Measurements from ENCODE around the gene PSMD8.

Gene PSMD8

DNA sequence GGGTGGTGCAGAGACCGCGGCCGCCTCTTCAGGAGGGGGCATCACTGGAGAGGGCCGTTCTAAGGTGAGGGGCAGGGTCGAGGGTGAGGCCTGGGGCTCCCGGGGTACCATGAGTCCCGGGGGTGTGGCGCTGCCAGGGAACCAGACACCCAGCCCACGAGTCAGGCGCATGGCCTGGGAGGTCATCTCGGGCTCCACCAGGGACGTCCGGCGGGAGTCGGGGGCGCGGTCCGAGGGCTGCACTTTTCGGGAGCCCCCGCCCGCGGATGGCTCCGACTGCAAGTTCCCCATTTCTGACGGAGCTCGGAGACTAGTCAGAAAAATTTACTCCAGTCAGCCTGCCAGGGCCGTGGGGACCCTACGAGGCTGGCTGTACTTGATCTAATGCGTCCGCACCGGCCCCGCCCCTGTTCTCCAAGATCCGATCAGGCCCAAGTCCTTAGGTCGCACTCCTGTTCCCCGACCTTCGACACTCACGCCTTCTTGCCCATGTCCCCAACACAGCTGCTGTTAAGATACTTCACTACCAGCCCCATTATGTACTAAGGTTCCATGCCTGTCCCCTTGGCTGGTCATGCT, 12.7 kb downstream of the PSMD8 start:
- DNase-seq (ENCODE audit: low read depth in 2 of 3, low spot score in 2 of 3), result no peak

DNA sequence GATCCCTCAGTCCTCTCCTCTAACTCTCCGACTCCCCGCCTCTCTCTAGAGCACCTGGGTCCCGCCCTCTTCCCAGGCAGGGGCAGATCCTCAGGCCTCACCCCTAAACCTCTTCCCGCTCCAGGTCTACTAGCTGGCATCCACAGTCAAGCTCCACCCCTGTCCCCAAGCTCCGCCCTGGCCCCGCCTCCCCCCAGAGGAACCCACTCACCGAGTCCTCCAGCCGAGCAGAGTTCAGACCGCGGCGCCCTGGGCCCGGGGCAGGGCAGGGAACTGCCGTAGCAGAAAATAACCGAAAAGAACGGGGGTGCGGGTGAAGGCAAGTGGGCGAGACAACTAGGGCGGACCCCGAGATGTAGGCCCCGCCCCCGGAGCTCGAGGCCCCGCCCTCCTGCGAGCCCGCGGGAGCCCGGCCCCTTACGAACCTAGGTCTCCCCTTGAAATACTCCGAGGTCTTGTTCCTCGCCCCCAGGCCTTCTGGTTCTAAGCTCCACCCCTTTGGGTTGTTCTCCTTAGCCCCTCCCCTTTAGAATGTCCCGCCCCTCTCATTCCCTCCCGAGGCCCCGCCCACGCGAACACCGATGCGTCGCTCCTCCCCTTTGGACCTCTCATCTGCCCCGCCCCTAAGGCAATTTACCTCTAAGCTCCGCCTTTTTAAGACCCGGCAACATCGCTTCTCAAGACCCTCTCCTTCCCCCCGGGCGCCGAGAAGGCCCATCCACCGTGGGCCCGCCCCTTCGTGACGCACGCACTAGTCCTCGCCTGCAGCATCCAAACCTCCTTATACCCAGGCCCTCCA, 13.4 kb downstream of the PSMD8 start, which contains the start of gene GGN:
GGN (minus strand) TSS at position 485 of the 799 bp plus-strand sequence. CDS start 773 bp downstream, outside the sequence.
- DNase-seq (ENCODE audit: low read depth in 2 of 3, low spot score in 2 of 3), result peak; percentile 42 to 84 (median 58)

DNA sequence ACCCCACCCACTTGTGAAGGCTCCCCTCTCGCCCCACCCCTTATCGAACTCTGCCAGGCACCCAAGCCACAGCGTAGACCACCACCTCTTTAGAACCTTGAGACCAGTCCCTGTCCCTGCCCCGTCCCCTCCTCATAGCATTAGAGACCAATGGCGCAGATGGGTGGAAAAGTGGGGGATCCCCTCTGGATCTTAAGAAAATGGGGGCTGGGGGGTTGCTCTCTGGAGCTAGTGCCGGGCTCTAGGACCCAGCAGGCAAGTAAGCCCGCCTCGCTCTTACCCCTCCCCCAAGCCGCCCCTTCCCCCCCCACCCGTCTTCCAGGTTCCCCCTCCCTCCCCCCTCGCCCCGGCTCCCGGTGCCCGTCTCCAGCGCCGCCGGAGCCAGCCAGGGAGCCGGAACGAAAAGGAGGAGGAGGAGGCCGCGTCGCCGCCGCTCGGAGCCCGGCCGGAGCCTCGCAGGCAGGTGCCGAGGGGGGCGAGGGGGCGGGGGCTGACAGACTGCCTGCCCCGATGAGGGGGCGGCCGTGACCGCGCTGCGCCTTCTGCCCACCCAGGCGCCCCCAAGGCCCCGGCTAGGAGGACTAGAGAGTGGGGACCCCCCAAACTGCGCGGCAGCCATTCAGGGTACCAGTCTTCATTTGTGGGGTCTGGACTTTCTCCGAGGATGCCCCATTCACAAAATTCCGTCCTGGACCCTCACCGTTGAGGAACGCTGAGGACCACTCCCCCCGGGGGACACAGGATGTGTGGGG, 14.2 kb downstream of the PSMD8 start, which contains the start of gene SPRED3:
SPRED3 (plus strand) TSS at position 349 of the 752 bp plus-strand sequence. CDS start 1,606 bp downstream, outside the sequence.
- no peak for DNase-seq (ENCODE audit: low read depth in 2 of 3, low spot score in 2 of 3)

DNA sequence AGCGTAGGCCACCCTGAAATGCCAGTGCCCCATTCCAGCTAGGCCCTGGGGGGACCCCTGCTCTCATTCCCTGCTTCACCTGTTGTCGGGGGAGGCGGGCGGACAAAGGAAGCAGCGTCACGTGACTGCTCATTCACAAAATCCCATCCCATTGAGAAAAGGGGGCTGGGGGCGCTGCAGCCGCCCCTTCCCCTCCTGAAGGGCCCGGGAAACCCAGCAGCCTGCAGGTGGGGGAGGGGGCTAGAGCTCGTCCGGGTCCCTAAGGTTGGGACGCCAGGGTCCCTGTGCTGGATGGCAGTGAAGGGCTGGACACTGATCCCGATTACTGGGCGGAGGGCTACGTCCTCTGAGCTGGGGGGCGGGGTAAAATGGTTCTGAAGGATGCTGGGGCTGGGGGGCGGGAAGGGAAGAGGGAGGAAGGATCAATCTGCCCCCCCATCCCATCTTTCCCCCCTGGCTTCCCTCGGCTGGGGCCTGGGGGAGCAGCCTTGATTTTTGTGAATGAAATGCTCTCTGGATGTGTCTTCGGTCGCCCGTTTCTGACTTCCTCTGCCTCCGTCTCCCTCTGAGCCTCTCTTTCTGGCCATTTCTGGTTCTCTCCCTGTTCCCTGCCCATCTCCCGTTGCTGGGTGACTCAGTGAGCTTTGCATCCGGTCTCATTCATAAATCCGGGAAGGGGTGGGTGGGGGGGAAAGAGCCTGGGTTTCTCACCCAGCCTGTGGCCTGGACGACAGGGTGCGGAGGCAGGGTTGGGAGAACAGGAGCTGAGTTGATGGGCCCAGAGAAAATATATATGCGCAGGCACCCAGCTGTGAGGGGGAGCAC, 14.9 kb downstream of the PSMD8 start:
- no peak for DNase-seq (ENCODE audit: low read depth in 2 of 3, low spot score in 2 of 3)

DNA sequence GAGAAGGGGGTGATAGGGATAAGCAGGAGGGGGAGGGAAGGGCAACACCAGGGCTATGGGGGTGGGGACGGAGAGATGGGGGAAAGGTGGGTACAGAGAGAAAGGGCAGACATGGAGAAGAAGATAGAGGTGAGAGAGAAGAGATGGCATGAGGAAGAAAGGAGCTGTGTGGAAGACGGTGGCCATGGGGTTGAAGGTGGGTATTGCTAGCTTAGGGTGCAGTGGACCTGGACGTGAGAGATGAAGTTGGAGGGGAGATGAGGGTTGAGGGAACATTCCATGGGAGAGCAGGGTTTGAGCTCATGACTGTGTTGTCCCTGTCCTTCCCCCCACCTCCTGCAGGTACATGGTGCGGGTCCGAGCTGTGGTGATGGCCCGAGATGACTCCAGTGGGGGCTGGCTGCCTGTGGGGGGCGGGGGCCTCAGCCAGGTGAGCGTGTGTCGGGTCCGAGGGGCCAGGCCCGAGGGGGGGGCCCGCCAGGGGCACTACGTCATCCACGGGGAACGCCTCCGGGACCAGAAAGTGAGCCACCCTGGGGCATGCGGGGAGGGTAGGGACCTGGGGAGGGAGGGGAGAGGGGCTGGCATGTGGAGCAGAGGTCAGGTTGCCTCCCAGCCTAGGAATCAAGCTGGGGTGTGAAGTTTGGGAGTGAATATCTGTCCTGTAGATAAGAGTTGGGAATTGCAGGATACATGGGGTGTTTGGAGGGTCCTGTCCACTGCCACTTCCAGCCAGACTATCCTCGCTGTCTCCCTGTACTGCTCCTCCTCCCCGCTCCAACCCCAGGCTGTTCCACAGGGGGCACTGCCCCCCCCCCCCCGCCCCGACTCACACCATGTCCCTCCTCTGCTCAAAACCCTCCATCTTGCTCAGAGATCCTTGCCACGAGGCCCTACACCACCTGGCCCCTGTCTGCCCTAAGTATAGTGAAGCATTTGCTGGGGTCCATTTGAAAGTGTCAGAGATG, 15.9 kb downstream of the PSMD8 start:
- no peak for DNase-seq (ENCODE audit: low read depth in 2 of 3, low spot score in 2 of 3)

DNA sequence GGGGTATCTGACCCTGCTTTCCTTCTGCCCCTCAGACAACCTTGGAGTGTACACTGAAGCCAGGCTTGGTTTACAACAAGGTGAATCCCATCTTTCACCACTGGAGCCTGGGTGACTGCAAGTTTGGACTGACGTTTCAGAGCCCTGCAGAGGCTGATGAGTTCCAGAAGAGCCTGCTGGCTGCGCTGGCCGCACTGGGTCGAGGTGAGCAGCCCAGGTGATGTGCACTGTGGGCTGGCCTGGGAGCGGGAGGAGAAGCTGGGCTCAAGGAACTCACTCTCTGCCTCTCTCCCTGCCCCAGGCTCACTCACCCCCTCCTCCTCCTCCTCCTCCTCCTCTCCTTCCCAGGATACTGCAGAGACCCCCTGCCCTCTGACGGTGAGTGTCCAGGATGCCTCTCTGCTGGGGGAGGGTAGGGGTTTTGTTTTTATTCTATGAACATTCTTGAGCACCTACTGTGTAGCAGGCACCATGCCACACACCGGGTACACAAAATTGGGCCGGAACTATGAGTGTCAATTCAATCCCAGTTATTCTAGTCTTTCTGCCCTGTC, 17.6 kb downstream of the PSMD8 start:
- no peak for DNase-seq (ENCODE audit: low read depth in 2 of 3, low spot score in 2 of 3)

DNA sequence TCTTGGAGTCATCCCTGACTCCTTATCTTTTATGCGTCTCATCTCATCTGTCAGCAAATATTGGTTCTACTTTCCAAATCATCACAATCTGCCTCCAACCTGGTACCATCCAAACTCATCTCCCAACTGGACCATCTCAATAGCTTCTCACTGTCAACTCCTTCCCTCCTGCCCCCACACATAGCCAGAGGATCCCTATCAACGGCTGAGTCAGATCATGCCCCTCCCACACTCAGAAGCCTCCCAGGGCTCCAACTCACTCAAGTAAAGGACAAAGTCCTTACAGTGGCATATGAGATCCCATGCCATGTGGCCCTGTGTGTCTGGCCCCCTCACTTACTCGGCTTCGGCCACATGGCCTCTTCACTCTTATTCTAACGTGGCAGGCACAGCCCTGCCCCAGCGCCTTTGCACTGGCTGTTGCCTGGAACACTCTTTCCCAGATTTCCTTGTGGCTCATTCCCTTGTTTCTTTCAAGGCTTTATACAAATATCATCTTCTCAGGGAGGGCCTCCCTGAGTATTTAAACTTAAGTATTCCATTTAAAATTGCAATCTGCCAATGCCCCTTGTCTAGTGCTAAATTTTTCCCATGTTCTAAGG, 18.4 kb downstream of the PSMD8 start:
- DNase-seq (ENCODE audit: low read depth in 2 of 3, low spot score in 2 of 3), result no peak

DNA sequence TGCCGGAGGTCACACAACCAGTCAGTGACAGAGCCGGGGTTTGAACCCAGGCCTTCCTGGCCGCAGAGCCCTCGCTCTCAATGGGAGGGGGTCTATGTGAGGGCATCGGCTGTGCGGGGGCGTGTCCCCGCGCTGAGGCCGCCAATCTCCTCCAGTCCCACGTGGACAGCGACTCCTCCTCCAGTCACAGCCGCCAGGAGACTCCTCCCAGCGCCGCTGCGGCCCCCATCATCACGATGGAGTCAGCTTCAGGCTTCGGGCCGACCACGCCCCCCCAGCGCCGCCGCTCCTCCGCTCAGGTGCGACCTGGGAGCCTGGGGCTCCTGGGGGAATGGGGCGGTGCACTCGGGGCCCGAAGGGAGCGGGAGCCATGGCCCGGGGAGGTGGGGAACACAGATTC, 20.1 kb downstream of the PSMD8 start:
- peak in 2 of 3 experiments; percentile 36 to 60 for DNase-seq (ENCODE audit: low read depth in 2 of 3, low spot score in 2 of 3)

DNA sequence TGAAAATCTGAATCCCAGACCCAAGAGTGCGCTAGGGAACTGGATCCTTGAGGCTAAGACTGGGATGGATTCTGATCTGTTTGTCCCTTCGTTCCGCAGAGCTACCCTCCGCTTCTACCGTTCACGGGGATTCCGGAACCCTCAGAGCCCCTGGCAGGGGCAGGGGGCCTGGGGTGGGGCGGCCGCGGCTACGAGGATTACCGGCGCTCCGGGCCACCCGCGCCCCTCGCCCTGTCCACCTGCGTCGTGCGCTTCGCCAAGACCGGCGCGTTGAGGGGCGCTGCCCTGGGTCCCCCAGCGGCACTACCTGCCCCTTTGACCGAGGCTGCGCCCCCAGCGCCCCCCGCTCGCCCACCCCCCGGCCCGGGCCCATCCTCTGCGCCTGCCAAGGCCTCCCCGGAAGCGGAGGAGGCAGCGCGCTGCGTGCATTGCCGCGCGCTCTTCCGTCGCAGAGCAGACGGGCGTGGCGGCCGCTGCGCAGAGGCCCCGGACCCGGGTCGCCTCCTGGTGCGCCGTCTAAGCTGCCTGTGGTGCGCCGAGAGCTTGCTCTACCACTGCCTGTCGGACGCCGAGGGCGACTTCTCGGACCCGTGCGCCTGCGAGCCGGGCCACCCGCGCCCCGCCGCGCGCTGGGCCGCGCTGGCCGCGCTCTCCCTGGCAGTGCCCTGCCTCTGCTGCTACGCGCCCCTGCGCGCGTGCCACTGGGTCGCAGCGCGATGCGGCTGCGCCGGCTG, 21.2 kb downstream of the PSMD8 start:
- no peak for DNase-seq (ENCODE audit: low read depth in 2 of 3, low spot score in 2 of 3)

DNA sequence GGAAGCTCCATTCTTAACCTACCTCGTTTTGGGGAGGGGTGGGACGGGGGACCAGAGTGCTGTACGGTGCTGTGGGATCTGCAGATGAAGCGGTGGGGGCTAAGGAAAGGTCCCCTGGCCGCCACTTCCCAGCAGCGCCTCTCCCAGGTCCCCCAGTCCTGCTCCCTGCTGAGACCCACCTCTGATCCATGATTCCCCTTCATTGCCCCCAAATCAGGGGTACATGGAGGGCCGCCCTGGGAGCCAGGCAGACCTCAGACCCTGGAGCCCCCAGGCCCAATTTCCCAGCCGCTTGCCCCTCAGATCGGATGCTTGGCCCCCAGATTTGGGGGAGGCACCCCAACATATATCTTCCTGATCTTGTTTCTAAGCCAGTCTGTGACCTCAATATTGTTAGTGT, 24.7 kb downstream of the PSMD8 start:
- no peak for DNase-seq (ENCODE audit: low read depth in 2 of 3, low spot score in 2 of 3)

DNA sequence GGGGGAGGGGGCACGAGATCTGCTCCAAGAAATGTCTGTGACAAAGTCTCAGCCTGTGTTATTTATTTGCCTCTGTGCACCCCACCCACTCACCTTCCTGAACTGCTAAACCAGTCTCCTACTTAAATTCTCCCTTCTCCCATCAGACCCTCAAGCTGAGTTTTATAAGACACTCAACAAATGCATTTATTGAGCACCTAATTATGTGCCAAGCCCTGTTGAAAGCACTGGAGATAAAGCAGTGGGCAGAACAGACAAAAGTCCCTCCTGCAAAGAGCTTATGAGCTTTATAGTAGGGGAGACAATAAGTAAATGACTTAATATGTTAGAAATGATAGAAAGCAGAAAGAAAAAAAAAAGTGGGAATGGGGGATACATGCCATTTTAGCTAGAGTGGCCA, 25.2 kb downstream of the PSMD8 start:
- DNase-seq (ENCODE audit: low read depth in 2 of 3, low spot score in 2 of 3), result no peak

DNA sequence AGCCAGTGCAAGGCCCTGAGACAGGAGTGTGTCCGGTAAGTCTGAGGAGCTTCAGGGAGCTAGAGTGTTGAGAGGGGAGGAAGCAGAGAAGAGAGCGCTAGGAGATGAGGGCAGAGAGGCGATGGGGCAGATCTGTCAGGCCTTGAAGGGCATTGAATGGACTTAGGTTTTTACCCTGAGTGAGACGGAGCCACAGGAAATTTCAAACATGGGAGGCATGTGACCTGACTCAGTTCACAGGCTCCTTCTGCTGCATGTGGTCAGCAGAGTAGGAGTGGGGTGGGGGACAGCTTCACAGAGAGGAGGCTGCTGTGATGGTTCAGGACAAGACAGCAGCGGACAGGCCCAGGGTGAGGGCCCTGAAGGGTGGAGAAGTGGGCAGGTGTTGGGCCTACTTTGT, 26.0 kb downstream of the PSMD8 start:
- DNase-seq (ENCODE audit: low read depth in 2 of 3, low spot score in 2 of 3), result no peak

DNA sequence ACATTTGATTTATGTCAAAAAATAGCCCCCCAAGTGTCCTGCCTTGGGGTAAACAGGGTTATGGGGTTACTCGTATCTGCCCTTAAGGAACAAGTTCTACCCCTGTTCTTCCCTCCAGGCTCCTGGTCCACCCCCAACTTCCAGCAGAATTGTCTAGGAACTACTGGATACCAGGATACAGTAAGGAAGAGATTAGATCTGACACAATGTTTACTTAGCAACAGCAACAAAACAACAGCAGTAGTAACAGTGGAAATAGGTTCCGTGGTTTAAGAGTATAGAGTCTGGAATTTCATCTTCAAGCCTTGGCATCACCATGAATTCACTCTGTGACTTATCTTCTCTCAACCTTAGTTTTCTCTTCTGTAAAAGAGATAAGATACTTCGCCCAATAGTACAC, 26.8 kb downstream of the PSMD8 start:
- no peak for DNase-seq (ENCODE audit: low read depth in 2 of 3, low spot score in 2 of 3)

DNA sequence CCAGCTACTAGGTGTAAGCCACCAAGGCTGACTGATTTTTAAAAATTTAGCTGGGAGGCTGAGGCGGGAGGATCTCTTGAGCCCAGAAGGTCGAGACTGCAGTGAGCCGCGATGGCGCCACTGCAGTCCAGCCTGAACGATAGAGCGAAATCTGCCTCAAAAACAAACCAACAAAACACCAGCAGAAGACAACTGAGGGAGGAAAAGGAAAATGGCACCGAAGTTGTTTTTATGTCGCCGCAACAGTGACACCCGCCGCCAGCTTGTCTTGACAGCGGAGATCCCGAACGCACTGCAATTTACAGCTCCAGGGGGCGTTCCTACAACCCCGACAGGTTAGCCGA, 28.2 kb downstream of the PSMD8 start:
- DNase-seq (ENCODE audit: low read depth in 2 of 3, low spot score in 2 of 3), result no peak

DNA sequence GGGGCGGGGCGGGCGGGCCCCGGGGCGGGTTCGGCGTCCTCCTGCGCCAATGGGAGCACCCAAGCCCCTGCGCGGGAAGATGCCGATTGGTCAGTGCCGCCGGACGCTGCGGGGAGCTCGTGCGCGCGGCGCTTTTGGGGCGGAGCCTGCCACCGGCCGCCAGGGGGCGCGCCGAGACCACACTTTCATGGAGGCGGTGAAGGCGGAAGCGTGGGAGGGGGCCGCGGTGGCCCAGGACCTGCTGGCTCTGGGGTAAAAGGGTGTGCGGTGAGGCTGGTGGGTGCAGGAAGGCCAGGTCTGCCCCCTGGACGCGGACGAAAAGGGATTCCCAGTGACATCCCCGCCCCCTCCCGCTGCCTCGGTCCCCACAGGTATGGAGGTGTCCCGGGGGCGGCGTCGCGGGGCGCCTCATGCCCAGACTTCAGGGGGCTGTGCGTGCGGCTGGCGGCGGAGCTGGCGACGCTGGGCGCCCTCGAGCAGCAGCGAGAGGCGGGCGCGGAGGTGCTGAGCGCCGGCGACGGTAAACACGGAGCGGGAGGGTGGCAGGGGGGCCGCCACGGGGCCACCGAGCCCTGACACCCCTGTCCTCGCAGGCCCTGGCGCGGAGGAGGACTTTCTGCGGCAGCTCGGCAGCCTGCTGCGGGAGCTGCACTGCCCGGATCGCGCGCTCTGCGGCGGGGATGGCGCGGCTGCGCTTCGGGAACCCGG, 28.8 kb downstream of the PSMD8 start, which contains the start of gene FAM98C:
FAM98C (plus strand) TSS at position 127 of the 708 bp plus-strand sequence; CDS start at position 188, 61 bp downstream.
- DNase-seq (ENCODE audit: low read depth in 2 of 3, low spot score in 2 of 3), result peak; percentile 89 to 96 (median 95)

DNA sequence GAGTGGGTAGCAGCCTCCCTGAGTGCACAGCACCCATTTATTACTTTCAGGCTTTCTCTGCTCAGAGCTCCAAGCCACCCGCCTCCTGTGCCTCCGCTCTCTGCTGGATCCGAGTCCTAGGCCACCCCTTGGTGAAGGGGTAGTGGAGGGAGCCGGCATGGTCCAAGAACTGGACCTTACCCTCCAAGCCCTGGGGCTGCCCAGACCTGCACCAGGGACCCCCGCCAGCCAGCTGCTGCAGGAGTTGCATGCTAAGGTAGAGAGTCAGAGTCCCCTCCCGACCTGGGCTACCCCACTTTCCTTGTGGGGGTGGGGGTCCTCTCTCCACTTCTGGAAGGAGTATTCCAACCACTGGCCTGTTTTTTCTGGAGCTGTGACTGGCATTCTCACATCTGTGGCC, 30.5 kb downstream of the PSMD8 start:
- DNase-seq (ENCODE audit: low read depth in 2 of 3, low spot score in 2 of 3), result no peak

DNA sequence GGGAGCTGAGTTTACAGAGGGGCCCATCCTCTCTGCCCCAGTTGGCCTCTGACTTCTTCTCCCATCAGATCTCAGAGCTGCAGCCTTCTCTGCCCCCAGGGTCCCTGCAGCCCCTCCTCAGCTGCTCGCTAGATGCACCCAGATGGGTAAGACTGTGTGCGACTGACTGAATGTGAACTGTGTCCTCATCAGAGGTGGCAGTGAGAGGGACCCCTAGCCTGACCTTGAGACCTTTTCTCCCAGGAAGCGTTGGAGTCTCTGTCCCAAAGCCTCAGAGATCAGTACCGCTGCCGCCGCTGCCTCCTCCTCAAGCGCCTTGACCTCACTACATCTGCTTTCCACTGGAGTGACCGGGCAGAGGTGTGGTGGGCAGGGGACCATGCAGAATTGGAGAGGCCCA, 30.9 kb downstream of the PSMD8 start:
- no peak for DNase-seq (ENCODE audit: low read depth in 2 of 3, low spot score in 2 of 3)

DNA sequence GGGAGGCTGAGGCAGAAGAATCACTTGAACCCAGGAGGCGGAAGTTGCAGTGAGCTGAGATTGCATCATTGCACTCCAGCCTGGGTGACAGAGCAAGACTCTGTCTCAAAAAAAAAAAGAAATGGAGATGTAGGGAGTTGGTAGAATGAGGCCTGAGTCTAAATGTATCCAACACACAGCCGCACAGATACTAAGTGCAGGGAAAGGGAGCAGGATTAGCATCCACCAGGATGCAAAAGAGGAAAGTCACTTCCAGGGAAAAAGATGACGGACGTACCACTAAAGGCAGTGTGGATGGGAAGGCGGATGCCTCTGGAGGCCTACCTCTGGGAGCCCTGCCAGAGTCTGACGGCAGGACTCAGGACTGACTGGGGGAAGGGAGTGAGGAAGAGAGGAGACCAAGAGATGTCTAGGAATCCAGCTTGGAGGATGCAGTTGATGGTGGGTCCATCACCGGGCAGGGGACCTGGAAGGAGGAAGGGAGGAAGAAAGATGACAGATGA, 35.3 kb downstream of the PSMD8 start:
- DNase-seq (ENCODE audit: low read depth in 2 of 3, low spot score in 2 of 3), result no peak

All from activated CD8-positive, alpha-beta memory T cell treated with anti-CD3 and anti-CD28 coated beads for 48 hours (primary cell).